NB4 (cell line): Measurements from ENCODE around the gene CDH22.
A peak's percentile ranks its signal among the peaks of the same experiment; 100 is the strongest.

ENCODE experiments used
- DNase-seq: peaks from one replicate; pipeline ENCODE4 v3.0.0; 2010; ENCODE audit warnings: low read depth
- H3K4me3 ChIP-seq: one replicate; pipeline ENCODE4 v1.5.1; 2011; ENCODE audit warnings: mild to moderate bottlenecking, low read depth, low read length, moderate library complexity
- CTCF ChIP-seq: IDR thresholded peaks from one replicate; pipeline ENCODE4 v1.5.1; 2012; ENCODE audit warnings: low read depth, low read length
- MAX ChIP-seq: IDR thresholded peaks from 2 replicates; pipeline ENCODE4 v1.6.1; 2011; ENCODE audit warnings: low read depth, low read length
- MYC ChIP-seq: IDR thresholded peaks from 2 replicates; pipeline ENCODE4 v1.6.1; 2011; ENCODE audit warnings: low read depth, low read length
- POLR2A ChIP-seq: IDR thresholded peaks from 2 replicates; pipeline ENCODE4 v1.6.1; 2011; ENCODE audit warnings: mild to moderate bottlenecking; ENCODE audit not compliant: insufficient read length; ENCODE audit errors: extremely low read depth

CDH22 gene

GRCh38 chr20:46332373-46333160 is 24.3 kb upstream of the CDH22 start:
- H3K4me3 ChIP-seq, result no peak overlapping the region
- DNase-seq, result peak; percentile 48
- no peak for TF ChIP-seq CTCF

GRCh38 chr20:46331611-46332361 is 23.5 kb upstream of the CDH22 start:
- no peak overlapping the region for H3K4me3 ChIP-seq
- TF ChIP-seq CTCF, result no peak
- TF ChIP-seq MYC, result no peak
- TF ChIP-seq MAX, result no peak
- no peak for TF ChIP-seq POLR2A
- no peak for DNase-seq

- no peak for DNase-seq
- no peak overlapping the region for H3K4me3 ChIP-seq
- TF ChIP-seq CTCF (no peak), POLR2A (no peak), MYC (no peak), MAX (no peak)
Observed at GRCh38 chr20:46330831-46331371, 22.6 kb upstream of the CDH22 start.

GRCh38 chr20:46330072-46330763 is 21.9 kb upstream of the CDH22 start:
- no peak overlapping the region for H3K4me3 ChIP-seq
- no peak for DNase-seq
- no peak for TF ChIP-seq POLR2A
- no peak for TF ChIP-seq MAX
- no peak for TF ChIP-seq CTCF
- TF ChIP-seq MYC, result no peak

- DNase-seq, result no peak
- no peak overlapping the region for H3K4me3 ChIP-seq
- TF ChIP-seq MAX, result no peak
- no peak for TF ChIP-seq POLR2A
- TF ChIP-seq CTCF, result no peak
- no peak for TF ChIP-seq MYC
Observed at GRCh38 chr20:46328200-46328882, 20.0 kb upstream of the CDH22 start.
